Mucosa of descending colon (tissue), 3 donors: ENCODE measurements around the gene RPL31. TPM values are rescaled to one million over a fixed set of nuclear protein-coding genes. Genes with fewer than 3 reads are reported as not detected.

Source experiments
- ATAC-seq: fragments of 200-7000 bp; cut with Tn5 transposase; one replicate; pipeline ENCODE4 v1.9.1; 2020; ENCODE audit warnings: mild to moderate bottlenecking, moderate library complexity
- DNase-seq, 3 donors: peaks; one replicate each; pipeline ENCODE4 v3.0.0-alpha.2; 2020
- H3K36me3 ChIP-seq: fragments of 200-600 bp; one replicate; pipeline ENCODE4 v1.8.0; 2021; ENCODE audit warnings: low read depth, mild to moderate bottlenecking
- H3K4me1 ChIP-seq: fragments of 200-600 bp; one replicate; pipeline ENCODE4 v1.8.0; 2021; ENCODE audit warnings: low read depth, mild to moderate bottlenecking
- H3K4me3 ChIP-seq: fragments of 200-600 bp; one replicate; pipeline ENCODE4 v1.8.0; 2021; ENCODE audit warnings: mild to moderate bottlenecking
- H3K9me3 ChIP-seq: fragments of 200-600 bp; one replicate; pipeline ENCODE4 v1.8.0; 2021; ENCODE audit warnings: mild to moderate bottlenecking
- CTCF ChIP-seq: fragments of 200-600 bp; IDR thresholded peaks from one replicate; pipeline ENCODE4 v1.8.0; 2022; ENCODE audit warnings: antibody characterized with exemption, mild to moderate bottlenecking
- intact Hi-C, 2 donors: fragments of 100-400 bp; cut with DNase I in 1 of 2; cut with micrococcal nuclease in 1 of 2; formaldehyde crosslinking; loops; one replicate each; pipeline versions ENCODE4 v1.11.0 to v1.11.1; 2022; cut with DNase I, micrococcal nuclease
- total RNA-seq, 3 donors: library from RNA; stranded (reverse); fragmentation: NEBNext Ultra II Directional in 2 of 3; extraction: Animal tissue kit (Norgen Biotek cat#: 25700) in 2 of 3; gene quantifications; one replicate each; pipeline versions ENCODE4 v1.2.1 to v1.2.4, GENCODE V29; 2021 to 2023
- donor health status: DM: no; HTN: no; CAD: no; lungs with moderate emphysema.
- donor health status: DM: no; HTN: no; CAD: no.
- donor health status: DM: no; HTN: yes; CAD: no.

The RPL31 gene
- total RNA-seq, 3 donors from 2014 or later: 933 to 1,008 (median 1,005) TPM

DNA sequence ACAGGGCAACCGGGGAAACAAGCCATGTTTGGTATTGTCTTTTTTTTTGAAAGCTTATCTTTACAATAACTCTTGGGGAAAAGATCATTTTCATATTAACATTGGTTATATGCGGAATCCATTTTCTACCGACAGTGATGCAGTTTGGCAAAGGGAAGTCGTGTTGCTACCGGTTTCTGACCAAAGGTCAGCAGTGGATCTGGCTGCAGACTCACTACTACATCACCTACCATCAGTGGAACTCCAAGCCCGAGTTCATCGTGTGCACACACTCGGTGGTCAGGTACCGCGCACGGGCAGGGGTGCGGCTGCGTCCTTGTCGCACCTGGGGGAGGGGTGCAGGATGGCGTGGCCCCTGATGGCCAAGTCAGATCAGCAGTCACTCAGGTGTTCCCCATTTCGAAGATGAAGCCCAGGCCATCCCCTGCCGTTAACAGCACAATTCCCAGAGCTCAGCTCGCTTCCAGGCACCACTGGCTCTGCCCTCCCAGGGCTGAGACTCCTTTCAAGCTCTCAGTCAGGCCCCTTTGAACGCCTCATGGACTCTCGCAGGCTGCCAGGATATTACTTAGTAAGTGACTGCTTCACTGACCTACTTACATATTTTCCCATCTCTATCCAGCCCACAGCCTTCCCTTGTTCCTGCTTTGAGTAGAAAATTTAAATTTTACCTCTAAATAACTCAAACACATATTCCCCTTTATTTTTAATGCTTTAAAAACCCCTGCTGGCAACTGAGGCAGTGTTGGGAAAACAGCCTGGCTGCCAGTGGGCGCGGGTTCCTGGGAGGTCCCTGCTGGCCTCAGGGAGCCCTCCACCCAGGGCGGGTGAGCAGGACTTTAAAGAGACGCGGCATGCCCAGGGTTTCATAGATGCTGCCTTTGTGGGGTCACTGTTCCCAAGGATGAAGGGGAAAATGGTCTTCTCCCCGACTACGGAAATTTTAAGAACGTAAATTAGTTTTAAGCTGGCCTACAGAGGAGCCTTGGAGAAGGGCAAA, 33.6 kb upstream of the RPL31 start:
- DNase-seq (no peak), ATAC-seq (no peak)
- intact Hi-C loops: no loop called here
- Histone ChIP-seq H3K4me1 (no peaks in the 10 kb centered on the region), H3K9me3 (no peaks in the 10 kb centered on the region), H3K36me3 (no peaks in the 10 kb centered on the region), H3K4me3 (no peak overlapping the region)
- TF ChIP-seq CTCF: no peak

GRCh38 chr2:100969998-100970397, 32.1 kb upstream of the RPL31 start:
- no peak for TF ChIP-seq CTCF
- H3K4me1 ChIP-seq: no peaks in the 10 kb centered on the region
- no peaks in the 10 kb centered on the region for H3K9me3 ChIP-seq
- no peak for DNase-seq
- no peaks in the 10 kb centered on the region for H3K36me3 ChIP-seq
- intact Hi-C loops: no loop called here
- H3K4me3 ChIP-seq: no peak overlapping the region
- ATAC-seq: no peak

GRCh38 chr2:100971221-100971620, 30.9 kb upstream of the RPL31 start:
- intact Hi-C loops: no loop called here
- no peaks in the 10 kb centered on the region for H3K4me1 ChIP-seq
- no peak overlapping the region for H3K4me3 ChIP-seq
- ATAC-seq (no peak), DNase-seq (no peak)
- TF ChIP-seq CTCF: no peak
- no peaks in the 10 kb centered on the region for H3K36me3 ChIP-seq
- H3K9me3 ChIP-seq: no peaks in the 10 kb centered on the region

DNA sequence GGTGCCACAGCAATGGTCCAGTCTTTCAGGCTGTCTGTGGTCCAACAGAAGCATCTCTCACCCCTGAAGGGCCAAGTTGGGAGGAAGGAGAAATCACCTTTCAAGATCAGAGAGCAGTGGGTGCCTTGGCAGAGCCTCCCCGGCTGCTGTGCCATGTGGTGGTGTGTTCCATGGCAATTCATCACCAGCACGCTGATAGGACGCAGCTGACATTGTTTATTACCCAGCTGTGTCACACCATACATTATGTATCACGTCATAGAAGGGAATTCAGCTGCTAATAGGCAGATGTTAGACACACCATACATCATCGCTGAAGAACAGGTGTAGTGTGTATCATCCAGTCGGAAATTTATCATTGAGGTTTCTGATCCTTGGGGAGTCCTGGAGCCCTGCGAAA, 29.6 kb upstream of the RPL31 start:
- Histone ChIP-seq H3K4me1 (no peaks in the 10 kb centered on the region), H3K4me3 (no peak overlapping the region), H3K9me3 (no peaks in the 10 kb centered on the region), H3K36me3 (no peaks in the 10 kb centered on the region)
- DNase-seq (no peak), ATAC-seq (no peak)
- no peak for TF ChIP-seq CTCF
- intact Hi-C loops: no loop called here

DNA sequence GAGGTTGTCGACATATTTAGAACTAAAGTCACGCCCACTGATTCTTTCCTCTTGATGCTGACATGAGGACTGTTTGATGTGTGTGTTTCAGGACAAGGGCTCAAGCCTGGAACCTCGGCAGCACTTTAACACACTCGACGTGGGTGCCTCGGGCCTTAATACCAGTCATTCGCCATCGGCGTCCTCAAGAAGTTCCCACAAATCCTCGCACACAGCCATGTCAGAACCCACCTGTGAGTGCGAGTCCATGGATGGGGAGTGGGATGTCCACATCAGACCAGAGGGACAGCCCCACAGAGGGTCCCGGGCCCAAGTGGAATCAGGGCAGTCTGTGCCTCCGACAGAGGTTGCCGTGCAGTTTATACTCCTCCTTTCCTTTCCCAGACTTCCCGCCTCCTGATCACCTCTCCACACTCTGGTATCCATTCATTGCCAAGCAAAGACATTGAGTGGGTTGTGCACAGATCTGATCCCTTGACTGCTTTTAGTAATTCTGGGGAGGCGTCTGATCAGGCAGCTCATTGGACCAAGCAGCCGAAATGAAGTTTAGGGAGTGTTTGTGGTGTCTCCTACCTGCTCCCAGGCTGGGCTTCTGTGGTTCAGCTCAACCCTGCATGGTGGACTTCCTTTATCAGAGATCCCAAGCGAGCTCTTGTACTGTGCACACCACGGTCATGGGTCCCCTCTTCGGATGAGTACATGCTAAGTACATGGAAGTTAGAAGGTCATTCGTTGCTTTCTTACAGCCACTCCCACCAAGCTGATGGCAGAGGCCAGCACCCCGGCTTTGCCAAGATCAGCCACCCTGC, 27.2 kb upstream of the RPL31 start:
- no peak for TF ChIP-seq CTCF
- no peaks in the 10 kb centered on the region for H3K4me1 ChIP-seq
- ATAC-seq (no peak), DNase-seq (no peak)
- no peak overlapping the region for H3K4me3 ChIP-seq
- no peaks in the 10 kb centered on the region for H3K9me3 ChIP-seq
- intact Hi-C loops: no loop called here
- no peaks in the 10 kb centered on the region for H3K36me3 ChIP-seq
